ENCODE data around the gene CTTNBP2. TPM values are rescaled to one million over a fixed set of nuclear protein-coding genes. Genes with fewer than 3 reads are reported as not detected.

CTTNBP2 gene
- total RNA-seq, 1 donor from 2014 or later = 1.2 TPM

DNA sequence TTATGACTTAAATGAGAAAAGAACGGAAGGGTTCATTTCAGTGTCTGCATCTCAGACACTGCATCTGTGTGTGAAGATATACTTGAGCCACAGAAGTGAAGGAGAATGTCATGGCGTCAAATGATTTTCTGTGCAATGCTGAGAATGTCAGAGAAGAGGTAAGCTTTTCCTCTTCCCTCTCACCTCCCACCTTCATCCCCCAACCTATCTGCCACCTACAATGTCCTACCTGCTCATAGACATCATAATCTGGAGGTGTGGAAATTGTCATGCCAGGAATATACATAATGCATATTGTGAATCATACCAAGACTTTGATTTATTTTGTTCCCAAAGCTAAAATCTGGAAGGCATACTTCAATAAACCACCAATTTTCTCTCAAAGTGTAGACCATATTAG lies 53.7 kb downstream of the CTTNBP2 start:
- DNase-seq = no peak
- Histone ChIP-seq H3K27ac (replicated peaks) (no peak overlapping the region), H3K4me1 (no peaks in the 10 kb centered on the region), H3K9me3 (replicated peaks) (no peaks in the 10 kb centered on the region), H3K4me3 (no peak overlapping the region), H3K27me3 (ENCODE audit: low read depth) (no peaks in the 10 kb centered on the region), H3K36me3 (no peaks in the 10 kb centered on the region)
- TF ChIP-seq, protein P1, sequence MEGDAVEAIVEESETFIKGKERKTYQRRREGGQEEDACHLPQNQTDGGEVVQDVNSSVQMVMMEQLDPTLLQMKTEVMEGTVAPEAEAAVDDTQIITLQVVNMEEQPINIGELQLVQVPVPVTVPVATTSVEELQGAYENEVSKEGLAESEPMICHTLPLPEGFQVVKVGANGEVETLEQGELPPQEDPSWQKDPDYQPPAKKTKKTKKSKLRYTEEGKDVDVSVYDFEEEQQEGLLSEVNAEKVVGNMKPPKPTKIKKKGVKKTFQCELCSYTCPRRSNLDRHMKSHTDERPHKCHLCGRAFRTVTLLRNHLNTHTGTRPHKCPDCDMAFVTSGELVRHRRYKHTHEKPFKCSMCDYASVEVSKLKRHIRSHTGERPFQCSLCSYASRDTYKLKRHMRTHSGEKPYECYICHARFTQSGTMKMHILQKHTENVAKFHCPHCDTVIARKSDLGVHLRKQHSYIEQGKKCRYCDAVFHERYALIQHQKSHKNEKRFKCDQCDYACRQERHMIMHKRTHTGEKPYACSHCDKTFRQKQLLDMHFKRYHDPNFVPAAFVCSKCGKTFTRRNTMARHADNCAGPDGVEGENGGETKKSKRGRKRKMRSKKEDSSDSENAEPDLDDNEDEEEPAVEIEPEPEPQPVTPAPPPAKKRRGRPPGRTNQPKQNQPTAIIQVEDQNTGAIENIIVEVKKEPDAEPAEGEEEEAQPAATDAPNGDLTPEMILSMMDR (IDR thresholded peaks at IDR 0.05; ENCODE audit: borderline replicate concordance) = no peak
- intact Hi-C loops (cut with micrococcal nuclease) = no loop called here

DNA sequence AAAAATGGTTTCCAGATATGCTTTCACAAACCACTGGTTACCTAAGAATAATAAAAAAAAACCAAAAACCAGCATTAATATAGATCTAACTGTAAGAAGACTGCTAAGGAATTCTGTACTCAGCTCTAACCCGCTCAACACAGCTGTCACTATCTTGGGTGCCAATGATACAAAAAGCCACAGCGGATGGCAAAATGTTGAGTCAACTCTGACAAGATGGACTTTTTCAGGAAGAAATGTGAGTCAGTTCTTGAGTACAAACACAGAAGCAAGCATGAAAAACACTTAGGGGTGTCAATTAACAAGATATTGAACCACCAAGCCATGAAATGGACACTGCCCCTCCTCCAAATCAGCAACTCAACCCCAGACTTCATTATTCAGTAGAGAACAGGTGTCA lies 55.0 kb downstream of the CTTNBP2 start:
- H3K4me1 ChIP-seq = no peaks in the 10 kb centered on the region
- TF ChIP-seq, protein P1 (IDR thresholded peaks at IDR 0.05; ENCODE audit: borderline replicate concordance) = no peak
- no peaks in the 10 kb centered on the region for H3K27me3 ChIP-seq (ENCODE audit: low read depth)
- no peak overlapping the region for H3K4me3 ChIP-seq
- no peaks in the 10 kb centered on the region for H3K9me3 ChIP-seq (replicated peaks)
- intact Hi-C loops (cut with micrococcal nuclease) = no loop called here
- no peak for DNase-seq
- H3K36me3 ChIP-seq = no peaks in the 10 kb centered on the region
- no peak overlapping the region for H3K27ac ChIP-seq (replicated peaks)

GRCh38 chr7:117816727-117817126 lies 56.5 kb downstream of the CTTNBP2 start:
- TF ChIP-seq, protein P1 (IDR thresholded peaks at IDR 0.05; ENCODE audit: borderline replicate concordance) = no peak
- intact Hi-C loops (cut with micrococcal nuclease) = no loop called here
- Histone ChIP-seq H3K9me3 (replicated peaks) (no peaks in the 10 kb centered on the region), H3K27ac (replicated peaks) (no peak overlapping the region), H3K36me3 (no peaks in the 10 kb centered on the region), H3K4me3 (no peak overlapping the region), H3K27me3 (ENCODE audit: low read depth) (no peaks in the 10 kb centered on the region), H3K4me1 (no peaks in the 10 kb centered on the region)
- DNase-seq = no peak

DNA sequence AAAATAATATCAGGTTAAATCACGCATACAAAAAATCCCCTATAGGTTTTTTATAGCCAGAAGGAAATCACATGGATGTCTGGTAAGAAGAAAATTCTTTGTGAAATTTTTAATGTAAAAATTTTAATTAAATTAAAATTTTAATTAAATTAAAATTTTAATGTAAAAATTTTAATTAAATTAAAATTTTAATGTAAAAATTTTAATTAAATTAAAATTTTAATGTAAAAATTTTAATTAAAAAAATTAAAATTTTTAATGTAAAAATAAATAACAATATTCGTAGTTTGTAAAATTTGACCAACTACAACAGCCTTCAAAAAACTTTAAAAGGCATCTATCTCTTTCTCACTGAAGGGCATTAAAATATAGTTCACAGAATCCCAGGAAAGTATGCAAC lies 61.5 kb downstream of the CTTNBP2 start:
- TF ChIP-seq, protein P1 (IDR thresholded peaks at IDR 0.05; ENCODE audit: borderline replicate concordance) = no peak
- H3K27me3 ChIP-seq (ENCODE audit: low read depth) = no peaks in the 10 kb centered on the region
- no peak overlapping the region for H3K27ac ChIP-seq (replicated peaks)
- no peaks in the 10 kb centered on the region for H3K36me3 ChIP-seq
- peaks cover 31% of the 10 kb centered on the region for H3K4me1 ChIP-seq
- no peaks in the 10 kb centered on the region for H3K9me3 ChIP-seq (replicated peaks)
- intact Hi-C loops (cut with micrococcal nuclease) = no loop called here
- no peak for DNase-seq
- no peak overlapping the region for H3K4me3 ChIP-seq

- peaks cover 31% of the 10 kb centered on the region for H3K4me1 ChIP-seq
- H3K36me3 ChIP-seq = no peaks in the 10 kb centered on the region
- no peaks in the 10 kb centered on the region for H3K9me3 ChIP-seq (replicated peaks)
- H3K27me3 ChIP-seq (ENCODE audit: low read depth) = no peaks in the 10 kb centered on the region
- TF ChIP-seq, protein P1 (IDR thresholded peaks at IDR 0.05; ENCODE audit: borderline replicate concordance) = no peak
- no peak for DNase-seq
- no peak overlapping the region for H3K27ac ChIP-seq (replicated peaks)
- intact Hi-C loops (cut with micrococcal nuclease) = no loop called here
- no peak overlapping the region for H3K4me3 ChIP-seq
Measured at GRCh38 chr7:117810642-117811512, 62.4 kb downstream of the CTTNBP2 start.
